Activated CD4-positive, alpha-beta T cell treated with anti-CD3 and anti-CD28 coated beads for 4 hours (primary cell): ENCODE results near the gene GRIP2.
A peak's percentile ranks its signal among the peaks of the same experiment; 100 is the strongest.

Source experiments
- DNase-seq, 2 donors: peaks; one replicate each; pipeline ENCODE4 v3.0.0-alpha.2; 2020

GRIP2 gene

DNA sequence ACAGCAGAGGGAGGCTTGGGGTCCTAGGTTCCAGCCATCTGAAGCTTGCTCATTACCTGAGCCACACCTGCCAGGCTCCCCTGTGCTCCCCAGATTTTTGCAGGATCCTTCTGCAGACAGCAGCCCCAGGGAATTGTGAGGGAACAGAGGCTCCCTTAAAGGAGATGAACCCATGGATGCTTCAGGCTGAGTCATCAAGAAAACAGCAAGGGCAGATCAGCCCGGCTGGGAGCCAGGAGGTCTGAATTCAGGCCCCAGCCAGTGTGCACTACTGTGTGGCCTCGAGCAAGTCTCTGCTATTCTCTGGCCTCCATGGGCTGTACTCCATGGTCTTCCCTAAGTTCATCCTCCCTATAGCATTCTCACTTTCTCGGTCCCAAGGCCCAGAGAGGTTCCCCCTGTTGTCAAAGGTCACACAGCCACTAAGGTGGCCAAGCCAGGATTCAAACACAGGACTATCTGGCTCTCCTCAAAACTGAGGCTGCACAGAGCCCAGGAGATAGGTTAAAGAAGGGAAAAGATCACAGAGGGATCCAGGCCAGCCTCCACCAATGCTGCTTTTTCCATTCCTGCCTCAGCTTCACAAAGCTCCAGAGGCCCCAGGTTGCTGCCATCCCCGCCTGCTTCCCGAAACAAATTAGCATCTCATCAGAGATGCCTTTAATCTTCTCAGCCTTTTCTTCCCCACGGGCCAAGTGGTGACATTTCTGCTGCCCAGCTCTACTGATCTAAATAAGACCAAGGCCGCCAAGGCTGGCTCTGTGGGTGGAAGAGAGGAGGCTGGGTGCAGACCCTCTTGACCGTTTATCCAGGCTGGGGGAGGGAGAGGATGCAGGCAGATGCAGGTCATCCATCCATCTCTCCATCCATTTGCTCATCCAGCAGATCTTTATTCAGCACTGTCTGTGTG, 21.2 kb upstream of the GRIP2 start:
- no peak for DNase-seq

DNA sequence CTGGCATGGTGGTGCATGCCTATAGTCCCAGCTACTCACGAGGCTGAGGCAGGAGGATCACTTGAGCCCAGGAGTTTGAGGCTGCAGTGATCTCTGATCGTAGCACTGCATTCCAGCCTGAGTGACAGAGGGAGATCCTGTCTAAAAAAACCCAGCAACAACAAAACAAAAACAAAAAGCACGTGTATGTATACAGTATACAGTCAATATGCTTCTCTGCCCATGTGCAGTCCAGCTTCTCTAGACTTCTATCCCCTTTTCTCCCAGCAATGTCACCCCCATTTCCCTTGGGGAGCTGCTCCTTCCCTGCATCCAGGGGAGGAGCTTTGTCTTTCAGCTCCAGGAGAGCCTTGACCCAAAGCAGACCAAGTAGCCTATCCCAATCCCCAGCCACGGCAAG, 20.0 kb upstream of the GRIP2 start:
- DNase-seq, result no peak

DNA sequence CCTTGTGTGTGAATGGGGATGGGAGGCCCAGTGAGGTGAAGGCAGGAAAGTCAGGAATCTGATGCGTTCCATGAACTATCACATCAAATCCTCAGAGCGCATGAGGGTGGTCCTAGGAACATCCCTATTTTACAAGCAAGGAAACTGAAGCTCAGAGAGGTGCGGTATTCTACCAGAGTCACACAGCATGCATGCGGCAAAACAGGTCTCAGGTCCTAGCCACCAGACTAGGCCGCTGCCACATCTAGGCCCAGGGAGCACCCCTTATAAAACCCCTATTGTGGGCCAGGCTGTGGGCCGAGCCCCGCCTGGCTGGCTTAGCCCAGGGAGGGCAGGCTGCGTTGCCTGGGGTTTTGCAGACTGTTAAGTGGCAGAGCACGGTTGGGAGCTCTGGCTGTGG, 17.9 kb upstream of the GRIP2 start:
- no peak for DNase-seq

DNA sequence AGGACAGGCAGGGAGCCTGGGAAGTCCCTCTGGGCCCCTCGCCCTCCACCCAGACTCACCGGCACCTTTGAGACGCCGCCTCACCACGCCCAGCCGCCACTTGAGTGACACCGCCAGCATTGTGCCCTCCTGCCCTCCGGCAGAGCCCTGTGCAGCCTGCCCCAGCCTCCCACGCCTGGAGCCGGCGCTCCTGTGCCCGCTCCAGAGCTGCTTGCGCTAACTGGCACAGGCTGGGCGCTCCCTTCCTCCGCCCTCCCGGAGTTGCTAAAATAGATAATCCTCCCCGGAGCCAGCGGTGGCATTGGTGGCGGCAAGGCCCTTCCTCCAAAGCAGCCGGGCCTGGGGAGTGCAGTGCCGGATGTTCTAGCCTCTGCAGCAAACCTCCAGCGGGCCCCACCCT, 15.7 kb upstream of the GRIP2 start:
- no peak for DNase-seq

DNA sequence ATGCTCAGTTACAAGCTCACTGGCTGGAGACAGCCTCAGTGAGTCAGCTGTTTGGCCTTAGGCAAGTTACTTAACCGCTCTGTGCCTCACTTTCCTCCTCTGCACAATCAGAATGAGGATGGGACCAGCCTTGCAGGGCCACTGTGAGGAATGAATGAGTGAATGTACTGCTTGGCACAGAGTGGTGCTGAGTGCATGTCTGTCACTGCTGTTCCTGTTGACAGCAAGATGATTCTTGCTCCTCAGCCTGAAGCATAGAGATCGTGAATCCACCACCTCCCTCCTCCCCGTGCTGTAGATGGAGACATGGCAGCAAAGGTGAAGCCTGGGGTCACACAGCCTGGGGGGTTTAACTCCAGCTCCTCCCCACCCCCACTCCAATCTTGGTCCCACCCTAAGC, 14.6 kb upstream of the GRIP2 start:
- DNase-seq, result no peak

DNA sequence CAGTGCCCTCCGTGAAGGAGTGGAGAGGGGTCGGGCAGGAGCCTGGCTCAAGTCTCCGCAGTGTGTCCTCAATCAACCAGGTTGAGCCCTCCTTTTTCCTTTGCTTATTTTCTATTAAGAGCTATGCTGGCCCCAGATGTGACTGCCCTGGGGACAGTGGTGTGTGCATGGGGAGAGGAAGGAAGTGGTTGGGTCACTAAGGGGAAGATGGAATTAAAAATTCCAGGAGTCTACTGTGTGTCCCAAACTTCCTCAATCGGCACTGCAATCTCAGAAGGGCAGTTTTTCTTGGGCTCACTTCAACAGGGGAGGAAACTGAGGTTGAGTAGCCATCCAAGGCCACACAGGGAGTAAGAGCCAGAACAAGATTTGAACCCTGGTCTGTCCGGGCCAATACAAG, 13.7 kb upstream of the GRIP2 start:
- DNase-seq, result no peak

DNA sequence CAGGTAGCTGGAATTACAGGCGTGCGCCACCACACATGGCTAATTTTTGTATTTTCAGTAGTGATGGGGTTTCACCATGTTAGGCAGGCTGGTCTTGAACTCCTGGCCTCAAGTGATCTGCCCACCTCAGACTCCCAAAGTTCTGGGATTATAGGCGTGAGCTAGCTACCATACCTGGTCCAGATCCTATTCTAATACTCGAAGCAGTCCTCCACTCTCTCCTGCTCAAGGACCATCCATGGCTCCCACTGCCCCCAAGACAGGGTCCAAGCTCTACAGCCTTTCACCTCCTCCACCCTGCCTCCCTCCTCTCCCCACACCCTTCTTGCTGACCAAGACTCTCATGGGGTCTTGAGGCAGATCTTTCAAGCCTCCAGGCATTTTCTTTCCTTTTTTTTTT, 12.6 kb upstream of the GRIP2 start:
- no peak for DNase-seq

DNA sequence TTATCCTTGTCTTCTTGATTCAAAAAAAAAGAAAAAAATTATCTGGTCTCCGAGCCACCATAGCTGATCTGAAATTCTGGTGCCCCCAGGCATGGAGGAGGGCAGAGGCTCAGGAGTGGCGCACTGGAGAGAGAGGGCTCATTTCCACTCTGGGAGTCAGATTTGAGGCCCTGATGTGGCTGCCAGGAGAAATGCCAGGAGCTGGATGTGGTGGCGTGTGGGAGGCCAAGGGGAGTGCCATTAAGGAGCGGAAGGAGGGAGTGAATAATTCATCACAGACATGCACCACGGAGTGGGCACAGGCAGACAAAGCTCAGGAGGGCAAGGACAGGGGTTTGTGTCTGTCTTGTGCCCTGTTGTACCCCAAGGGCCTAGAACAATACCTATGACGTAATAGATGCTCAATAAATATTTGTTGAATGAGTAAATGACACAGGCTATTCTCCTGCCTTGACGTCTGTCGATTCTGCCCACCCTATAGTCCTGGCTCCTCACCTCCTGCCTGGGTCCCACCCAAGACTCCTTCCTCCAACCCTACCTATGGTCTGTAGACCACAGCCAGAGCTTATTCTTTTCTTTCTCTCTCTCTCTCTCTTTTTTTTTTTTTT, 12.0 kb upstream of the GRIP2 start:
- no peak for DNase-seq

DNA sequence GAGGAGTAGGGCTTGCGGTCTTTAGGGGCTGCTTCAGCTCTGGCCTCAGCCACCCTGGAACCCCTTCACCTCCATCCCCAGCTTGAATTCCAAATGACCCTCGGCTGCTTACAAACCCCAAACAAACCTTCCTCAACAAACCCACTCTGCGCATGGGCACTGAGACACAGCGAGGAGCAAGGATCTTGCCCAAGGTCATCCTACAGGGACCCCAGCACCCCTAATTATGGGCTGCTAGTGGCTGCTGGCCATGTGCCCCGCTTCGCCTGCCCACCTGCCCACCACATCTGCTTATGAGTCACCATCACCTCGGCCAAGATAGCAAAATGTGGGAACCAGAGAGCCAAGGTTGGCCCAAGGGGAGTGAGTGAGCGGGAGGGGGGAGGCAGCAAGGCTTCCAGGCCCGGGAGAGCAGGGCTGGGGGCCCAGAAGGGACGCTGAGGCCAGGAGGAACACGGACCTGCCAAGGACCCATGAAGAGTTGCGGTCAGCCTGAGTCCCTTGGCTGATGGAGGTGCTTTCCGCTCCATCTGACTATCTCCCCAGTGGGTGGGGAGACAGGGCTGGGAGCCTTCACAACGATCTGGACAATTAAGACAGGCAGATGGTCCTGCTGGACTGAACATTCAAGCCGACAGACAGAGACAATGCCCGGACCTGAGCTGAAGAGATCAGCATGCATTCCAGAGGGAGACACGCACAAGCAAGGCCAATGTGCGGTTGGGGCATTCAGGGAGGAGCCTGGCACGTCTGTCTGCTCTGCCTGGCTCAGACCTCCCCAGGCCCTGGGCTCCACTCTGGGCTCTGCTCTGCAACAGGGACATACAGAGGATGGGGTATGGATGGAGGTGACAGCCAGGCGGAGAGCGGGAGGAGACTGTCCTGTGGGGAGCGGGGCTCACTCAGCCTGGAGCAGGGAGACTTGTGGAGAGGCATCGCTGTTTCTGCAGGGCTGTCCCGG, 10.8 kb upstream of the GRIP2 start:
- no peak for DNase-seq

DNA sequence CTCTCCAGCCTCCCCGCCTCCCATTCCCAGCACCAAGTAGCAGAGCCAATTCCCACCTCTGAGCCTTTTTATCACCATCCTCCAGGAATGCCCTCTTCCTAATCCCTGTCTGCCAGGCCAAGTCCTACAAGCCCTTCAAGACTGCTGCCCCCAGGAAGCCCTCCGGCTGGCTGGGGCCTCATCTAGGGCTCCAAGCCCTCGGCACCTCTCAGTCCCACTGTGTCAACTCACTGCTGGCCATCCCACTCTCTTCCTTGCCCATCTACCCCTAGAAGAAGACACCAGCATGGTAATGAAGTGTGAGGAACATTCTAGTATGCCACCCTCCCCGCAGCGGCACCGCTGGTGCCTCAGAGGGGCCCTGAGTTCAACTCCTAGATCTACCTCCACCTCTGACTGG, 10.0 kb upstream of the GRIP2 start:
- no peak for DNase-seq

DNA sequence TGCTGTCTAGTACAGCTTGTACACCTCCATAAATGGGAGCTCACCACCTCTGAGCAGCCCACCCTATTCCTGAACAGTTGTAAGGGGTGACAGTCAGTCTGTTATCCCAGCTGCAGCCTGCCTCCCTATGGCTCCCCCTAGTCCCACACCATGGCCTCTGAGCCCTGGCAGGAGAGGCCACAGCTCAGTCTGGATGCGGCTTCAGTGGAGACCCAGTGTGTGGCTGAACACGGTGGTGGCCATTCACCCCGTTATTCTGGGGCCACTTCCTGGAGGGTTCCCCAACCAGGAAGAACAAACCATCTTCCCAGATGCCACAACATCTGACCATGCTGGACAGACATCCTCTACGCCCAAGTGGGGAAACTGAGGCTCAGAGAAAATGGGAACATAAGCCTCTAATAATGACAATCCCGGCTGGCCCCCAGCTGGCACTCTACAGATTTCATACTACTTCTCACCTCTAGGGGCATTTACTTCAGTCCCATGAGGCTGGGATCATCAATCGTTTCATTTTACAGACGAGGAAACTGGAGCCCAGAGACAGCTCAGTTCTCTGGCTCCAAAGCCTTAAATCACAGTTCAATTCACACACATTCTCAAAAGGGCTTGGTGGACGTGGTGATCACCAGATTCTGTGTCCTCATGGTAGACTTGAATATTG, 9.2 kb upstream of the GRIP2 start:
- no peak for DNase-seq

DNA sequence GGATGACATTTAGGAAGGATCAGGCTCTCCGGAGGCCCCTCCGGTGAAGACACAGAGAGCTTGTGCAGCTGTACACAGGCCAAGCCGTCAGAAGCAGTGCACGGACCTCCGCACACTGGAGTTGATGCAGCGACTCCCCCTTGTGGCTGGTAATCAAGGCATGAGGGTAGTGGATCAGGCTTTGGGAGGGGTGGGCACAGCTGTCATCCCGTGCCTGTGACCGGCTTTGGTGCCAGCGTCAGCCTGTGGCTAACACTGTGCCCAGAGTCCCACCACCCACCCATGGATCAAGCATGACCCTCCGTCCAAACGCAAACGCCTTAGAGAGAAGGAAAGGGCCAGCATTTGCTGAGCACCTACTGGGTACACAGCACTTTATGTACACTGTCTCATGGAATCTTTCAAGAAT, 8.2 kb upstream of the GRIP2 start:
- peak; percentile 13 to 22 for DNase-seq

DNA sequence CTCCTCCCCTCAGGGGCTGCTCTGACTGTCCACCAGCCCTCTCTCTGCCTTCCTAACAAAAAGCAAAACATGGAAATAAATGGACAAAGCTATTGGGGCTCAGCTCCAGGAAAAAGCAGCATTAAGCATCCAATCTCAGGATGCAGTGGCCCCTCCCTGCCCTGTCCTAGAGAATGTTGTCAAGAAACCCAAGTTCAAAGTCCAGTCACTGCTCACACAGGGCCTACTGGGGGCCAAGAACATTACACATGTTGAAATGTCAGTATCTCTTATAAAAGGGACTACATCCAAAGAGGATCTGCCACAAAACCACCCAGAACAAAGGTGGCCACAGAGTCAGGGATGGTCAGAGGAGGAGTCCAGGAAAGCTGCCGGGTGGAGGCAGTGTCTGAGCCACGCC, 7.6 kb upstream of the GRIP2 start:
- no peak for DNase-seq

DNA sequence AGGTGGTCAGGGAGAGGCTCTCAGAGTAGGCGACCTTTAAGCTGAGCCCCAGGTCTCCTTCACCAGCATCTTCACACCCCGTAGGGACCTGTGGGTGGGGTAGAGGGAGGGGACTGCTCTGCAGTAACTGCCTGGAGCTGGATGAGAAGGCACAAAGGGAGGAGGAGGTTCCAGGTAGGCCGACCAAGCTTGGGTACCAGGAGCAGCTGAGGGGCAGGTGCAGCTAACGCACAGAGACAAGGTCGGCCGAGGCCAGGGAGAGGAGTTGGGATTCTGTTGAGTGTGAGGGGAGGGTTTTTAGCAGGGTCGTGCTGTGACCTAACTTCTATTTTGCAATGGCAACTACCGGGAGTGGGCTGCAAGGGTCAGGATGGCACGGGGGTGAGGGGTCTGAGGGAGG, 5.9 kb upstream of the GRIP2 start:
- no peak for DNase-seq

DNA sequence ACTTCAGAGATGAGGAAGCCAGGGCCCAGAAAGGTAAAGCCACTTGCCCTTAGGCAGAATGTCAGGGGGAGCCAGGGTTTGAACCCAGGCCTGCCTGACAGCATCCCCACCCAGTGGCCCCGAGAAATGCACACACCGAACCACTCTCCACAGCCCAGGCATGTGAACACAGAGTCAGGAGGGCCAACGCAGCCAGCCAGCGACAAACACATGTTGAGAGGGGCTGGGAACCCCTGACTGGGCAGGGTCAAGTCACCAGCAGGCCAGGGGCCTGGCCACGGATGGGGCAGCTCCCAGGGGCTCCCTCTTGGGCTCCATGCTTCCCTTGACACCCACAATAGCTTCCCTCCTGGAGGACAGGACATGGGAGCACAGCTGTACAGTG, 5.1 kb upstream of the GRIP2 start:
- DNase-seq, result no peak

DNA sequence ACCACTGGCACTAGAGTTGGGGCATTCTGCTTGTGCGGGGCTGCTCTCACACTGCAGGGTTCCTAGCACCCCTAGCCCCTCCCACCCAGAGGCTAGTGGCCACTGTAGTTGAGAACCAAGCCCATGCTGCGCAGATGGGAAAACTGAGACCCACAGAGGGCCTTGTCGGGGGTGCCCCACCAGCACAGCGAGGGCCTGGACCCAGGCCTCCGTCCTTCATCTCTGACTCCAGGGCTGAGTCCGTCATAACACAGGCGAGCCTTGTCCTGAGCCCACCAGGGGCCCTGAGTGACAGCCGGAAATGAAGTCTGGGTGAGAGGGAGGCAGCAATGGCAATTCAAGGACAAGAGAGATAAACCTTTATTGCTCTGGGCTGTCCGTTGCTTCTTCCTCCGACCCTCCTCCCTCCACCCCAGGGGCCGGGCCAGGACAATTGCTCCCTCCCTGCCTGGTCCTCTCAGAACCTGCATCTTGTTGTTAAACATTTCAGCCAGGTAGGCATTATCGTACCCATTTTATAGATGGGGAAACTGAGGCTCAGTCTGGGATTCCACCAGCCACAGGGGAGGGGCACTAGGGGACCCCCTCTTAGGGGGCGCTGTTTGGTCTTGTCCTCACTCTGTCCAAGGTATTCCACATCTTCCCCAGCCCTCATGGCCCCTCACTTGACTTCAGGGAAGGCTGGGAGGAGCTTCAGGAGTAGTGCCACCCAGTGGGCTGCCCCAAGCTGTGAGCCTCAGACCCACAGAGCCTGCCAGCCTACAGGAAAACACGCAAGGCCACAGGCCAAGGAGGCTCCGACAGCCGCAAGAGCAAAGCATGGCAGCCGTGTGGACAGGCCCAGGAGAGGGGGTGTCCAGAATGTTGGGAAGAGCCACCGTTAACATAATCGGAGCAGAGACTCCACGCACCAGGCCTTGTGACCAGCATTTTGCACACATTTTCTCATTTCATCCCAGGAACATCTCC, 4.4 kb upstream of the GRIP2 start:
- no peak for DNase-seq

DNA sequence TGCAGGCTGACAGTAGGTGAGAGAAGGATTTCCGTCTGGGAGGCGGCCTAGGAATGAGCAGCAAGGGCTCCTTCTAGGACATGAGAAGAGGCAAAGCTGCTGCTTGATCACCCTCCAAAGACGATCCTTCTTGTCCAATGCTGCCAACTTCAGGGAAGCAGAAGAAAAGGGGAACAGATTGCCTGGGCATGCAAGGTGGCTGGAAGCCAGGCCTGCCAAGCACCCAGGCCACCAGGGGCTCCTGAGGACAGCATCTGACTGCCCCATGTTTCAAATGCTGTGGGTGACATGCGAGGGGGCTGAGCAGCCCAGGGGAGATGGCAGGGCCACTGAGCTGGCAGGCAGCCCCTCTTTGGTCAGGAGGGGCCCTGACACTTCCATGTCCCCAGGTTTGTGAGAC, 3.3 kb upstream of the GRIP2 start:
- no peak for DNase-seq

DNA sequence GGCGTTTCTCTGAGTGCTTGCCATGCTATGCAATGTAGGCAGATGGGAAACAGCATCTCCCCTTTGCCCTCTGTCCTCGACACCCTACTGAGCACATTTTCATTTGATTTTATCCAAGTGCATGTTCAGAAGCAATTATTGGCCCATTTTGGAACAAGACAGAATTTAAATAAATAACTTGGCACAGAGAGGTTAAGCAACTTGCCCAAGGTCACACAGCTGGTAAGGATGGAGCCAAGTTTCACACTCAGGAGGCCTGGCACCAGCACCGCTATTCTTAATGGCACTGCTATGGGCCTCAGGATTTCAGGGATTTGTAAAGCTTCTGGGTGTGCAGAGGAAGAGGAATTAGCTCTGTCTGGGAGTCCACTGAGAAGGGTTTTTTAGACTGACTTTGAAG, 2.5 kb upstream of the GRIP2 start:
- no peak for DNase-seq

DNA sequence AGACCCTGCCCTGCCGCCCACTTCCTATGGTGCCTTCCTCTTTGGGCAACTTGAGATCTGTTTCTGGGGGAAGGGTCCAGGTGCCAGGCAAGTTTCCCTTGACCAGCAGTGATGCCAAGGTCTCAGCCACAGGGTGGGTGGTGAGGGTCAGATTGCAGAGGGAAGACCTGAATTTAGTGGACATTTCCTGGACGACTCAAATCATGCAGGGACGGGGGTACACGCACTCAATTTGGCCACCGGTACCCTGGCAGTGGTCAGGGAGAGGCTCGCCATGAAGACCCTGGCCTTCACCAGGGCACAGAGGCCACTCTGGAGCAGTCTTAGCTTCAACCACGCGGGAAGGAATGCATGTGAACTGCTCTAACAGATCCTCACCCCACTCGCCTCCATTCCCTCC, 1.5 kb upstream of the GRIP2 start:
- no peak for DNase-seq

DNA sequence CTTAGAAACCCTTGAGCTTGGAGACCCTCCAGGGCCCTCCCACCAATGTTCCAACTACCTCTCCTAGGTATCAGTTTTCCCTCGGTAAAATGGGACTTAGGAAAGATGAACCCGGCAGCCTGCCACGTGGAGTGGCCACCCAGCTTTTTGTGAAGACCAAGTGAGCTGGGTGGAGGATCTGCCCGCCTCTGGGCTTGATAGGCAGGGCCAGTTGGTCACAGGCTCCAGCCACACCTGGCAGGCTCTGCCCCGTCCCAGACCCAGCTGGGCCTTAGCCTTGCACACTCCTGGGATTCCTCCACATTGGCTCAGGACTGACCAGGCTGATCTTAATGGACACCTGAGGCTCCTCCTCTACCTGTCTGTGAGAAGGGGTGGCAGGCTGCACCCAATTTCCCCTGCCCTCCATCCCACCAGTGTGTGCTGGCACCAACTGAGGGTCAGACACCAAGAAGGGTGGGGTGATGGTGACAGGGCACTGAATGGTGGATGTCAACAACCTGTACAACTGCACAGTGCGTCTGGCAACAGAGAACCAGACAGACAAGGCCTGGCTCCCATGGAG, 761 bp upstream of the GRIP2 start:
- no peak for DNase-seq

DNA sequence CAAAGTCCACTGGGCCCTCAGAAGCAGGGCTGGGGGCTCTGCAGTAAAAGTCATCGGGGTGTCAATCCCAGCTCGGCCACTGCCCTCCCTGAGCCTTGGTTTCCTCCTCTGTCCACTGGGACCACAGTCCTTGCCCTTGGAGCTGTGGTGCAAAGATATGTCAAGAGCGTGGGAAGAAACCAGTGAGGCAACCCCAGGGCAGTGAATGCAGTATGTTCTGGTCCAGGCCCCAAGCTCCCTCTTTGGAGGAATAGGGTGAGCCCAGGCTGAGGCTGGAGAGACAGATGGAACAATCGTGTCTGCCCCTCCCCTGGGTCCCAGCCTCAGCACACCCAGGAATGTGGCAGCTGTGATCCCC, 779 bp downstream of the GRIP2 start:
- no peak for DNase-seq
